GM21360 (cell line): Measurements from ENCODE around the gene PHYHIPL.

ENCODE experiments used
- ATAC-seq: cut with Tn5 transposase; IDR thresholded peaks from one replicate; pipeline ENCODE4 v1.9.1; 2021; ENCODE audit warnings: mild to moderate bottlenecking, moderate library complexity; ENCODE audit not compliant: unreplicated experiment

The PHYHIPL gene

GRCh38 chr10:59176241-59177030 lies at the start of gene PHYHIPL:
PHYHIPL (plus strand) TSS chr10:59176643; CDS start chr10:59176854, 211 bp downstream.
- peak; percentile 59 for ATAC-seq

DNA sequence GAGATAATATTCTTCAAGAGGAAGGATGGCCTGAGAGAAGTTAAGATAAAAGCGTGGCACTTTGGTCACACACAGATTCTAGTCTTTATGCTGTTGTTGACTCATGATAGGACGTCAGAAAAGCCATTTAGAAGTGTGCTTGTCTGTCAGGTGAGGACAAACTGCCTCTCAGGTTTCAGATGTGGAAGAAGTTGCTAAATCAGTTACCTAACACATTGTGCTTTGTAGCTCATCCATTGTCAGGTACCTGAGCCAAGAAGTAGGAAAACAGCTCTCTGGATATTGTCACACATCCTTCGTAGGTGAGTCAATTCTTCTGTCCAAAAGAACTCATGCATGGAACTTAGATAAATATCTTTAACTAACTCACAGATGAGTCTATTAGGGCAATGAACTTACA lies 49.5 kb upstream of the PHYHIPL start:
- ATAC-seq = no peak

GRCh38 chr10:59127991-59128390 lies 48.5 kb upstream of the PHYHIPL start:
- ATAC-seq = no peak

- no peak for ATAC-seq
Observed at GRCh38 chr10:59129867-59130266, 46.6 kb upstream of the PHYHIPL start.

DNA sequence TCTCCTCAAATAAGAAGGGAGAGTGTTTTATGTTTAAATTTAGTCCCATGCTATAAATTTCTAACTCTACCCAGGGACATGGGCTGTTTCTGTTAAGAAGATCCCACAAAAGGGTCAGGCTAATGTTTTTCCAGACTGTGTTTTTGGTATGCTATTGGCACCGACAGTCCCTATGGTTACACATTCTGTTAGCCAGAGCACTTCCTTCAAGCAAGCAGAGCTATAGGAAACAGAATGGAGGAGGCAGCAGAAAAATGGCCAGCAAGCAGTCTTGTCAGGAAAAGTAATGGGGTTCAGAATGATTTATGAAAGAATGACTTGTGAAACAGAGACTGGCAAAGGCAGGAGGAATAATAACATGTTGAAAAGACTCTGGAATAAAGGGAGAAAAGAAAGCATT lies 44.8 kb upstream of the PHYHIPL start:
- ATAC-seq = no peak

- no peak for ATAC-seq
Observed at GRCh38 chr10:59133841-59134593, 42.4 kb upstream of the PHYHIPL start.

- ATAC-seq = no peak
Observed at GRCh38 chr10:59134785-59135184, 41.7 kb upstream of the PHYHIPL start.

- no peak for ATAC-seq
Observed at GRCh38 chr10:59135275-59135674, 41.2 kb upstream of the PHYHIPL start.

DNA sequence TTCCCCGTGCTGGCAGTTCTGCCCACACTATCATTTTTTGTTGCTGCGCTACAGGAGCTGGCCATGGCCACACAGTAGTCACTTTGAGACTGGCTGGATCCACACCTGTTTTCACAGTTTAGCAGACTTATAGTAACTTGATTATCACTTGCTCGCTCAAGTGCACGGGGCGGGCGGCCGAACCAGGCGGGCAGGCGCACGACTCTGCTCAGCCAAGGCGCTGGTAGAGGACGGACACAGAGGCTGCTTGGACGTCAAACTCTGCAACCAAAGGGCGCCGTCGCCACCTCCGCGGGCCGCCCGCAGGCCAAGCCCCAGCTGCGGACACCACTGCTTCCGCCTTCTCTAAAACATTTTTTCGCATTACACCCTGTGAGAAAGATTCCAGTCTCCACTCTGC lies 38.4 kb upstream of the PHYHIPL start:
- ATAC-seq = no peak

DNA sequence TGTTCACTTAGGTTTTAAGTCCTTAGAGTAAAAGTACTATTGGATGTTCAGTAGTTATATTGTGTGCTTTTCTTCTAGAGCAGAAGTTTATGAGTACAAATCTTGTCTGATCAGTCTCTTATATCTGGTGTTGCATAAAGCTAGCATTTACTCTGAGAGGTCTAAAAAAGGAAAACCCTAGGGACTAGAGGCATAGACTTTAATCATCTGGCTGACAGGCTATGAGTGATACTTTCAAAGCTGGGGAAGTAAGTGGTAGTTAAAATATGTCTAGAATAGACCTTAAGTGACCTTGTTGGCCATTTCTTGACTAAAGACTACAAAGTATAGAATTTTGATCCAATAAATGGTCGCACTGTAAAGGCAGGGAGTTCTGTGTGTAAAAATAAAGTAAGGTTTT lies 32.9 kb upstream of the PHYHIPL start:
- ATAC-seq = no peak

DNA sequence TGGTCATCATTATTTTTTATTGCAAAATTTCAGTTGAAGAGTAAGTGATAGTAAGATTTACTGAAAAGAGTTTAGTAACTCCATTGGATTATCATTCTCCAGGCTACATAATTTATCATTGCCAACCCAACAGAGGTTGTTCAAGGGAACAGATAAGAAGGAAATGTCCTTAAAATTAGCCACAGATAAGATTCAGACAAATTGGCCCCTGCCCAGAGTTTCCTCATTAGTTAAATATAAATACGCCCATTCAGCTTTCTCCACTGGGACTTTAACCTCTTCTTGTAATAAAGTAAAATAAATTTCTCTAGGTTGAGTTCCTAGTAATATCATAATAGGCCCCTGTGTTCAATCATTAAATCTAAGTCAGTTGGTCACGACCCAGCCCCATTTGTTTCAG lies 27.7 kb upstream of the PHYHIPL start:
- ATAC-seq = no peak

DNA sequence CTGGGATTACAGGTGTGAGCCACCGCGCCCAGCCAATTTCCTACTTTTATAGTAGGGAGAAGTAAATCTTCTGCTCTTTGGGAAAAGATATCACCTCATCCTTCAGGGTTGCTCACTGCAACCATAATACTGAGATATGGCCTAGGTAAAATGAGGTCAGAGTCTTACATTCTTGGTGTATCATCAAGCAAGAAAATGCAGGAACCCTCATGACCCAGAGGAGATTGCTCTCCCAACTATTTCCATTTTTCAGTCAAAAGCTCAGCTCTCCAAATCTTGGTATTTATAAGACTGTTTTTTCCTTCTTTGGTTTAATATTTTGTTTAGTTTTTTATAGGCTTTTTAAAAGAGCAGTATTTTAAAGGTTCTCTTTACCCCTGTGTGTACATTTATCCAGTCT lies 20.9 kb upstream of the PHYHIPL start:
- ATAC-seq = no peak

DNA sequence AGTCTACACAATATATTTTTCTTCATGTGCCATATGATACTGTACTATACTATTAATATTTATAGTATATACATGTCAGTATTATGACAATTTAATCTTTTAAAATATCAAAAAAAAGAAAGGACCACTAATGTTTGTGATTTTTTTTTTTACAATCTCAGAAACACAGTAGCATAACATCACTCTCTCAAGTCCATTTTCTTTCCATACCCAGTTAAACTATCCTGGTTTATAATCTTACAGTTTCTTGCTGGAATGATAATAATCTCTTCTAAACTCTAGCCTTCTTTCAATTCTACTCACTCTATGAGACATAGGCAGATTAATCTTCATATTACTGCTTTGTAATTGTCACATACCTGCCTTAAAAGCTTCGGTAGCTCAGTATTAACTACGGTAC lies 8.9 kb upstream of the PHYHIPL start:
- ATAC-seq = no peak

DNA sequence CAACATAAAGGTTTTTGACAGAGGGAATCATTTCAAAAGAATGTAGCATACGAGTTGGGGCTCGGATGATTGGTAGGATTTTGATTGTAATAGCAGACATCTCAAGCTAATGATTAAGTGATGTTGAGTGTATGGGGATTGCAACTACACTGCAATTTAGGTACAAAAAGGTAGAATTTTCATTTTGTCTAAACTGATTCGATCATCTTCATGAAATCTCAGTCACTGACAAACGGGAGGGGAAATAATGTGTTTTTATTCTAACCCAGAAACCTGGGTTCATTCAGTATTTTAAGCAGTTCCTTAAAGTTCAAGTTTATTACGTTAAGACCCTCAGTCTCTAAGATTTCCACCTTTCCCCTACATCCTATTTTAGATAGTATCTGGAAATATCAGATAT lies 3.9 kb upstream of the PHYHIPL start:
- no peak for ATAC-seq

- no peak for ATAC-seq
Observed at GRCh38 chr10:59173414-59173813, 3.0 kb upstream of the PHYHIPL start.

DNA sequence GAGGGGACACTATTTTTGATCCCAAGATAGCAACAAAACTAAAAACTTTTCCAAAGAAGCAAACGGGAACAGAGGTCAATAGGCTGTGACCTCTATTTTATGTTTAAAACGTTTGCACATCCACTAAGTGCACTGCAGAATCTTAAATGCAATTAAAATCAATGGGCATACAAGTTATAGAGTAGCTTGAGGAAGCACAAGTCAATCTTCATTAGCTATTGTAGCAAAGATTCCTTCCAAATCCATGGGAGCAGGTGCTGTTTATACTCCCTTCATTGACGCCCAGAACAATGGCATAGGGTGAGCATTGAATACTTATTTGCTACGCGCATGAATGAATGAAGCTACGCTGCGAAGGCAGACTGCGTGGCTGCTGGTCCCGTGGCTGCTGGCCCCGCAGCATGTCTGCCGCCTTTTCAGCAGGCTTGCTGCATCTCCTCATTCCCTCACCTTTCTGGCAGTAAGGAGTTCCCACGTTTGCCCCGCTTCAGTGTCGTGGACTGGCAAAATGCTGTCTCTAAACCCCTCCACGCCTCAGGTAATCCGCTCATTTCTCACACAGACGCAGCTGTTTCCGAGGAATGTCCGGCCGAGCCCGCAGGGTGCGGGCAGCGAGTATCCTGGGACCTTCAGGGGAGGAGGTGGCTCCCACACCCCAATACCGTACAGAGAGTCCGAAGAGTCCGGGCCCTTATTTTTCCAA lies 754 bp upstream of the PHYHIPL start:
- no peak for ATAC-seq

DNA sequence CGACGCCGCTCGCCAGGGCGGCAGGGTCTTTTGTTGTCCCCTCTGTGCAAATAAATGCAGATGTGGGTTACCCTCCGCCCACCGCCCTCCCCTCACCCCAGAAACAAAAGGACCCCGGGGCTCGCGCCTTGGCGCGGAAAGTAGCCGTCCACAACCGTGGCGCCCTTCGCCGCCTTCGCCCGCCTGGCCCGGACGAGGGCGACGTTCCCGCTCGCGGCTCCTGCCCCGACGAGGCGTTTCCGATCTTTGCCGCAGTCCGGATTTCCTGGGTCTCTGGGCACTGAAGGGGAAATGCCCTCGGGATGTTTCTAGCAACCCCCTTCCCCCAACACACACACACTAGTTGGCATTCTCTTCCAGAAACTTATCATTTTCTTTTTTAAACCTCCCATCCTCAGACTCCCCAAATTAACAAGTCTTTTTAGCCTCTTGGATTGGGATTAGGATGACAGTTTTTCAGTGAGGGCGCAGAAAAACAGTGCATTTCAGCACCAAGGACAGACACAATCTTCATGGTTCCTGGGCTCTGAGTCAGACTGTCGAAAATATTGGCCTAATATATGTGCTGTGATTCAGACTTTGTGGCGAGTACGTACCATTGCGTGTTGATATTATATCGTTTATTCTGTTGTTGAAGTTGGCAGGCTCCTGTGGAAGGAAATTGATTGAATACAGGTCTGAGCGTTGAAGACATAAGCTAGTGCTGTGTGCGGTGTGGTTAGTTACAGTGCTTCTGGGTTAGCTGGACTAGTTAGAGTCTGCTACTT lies 771 bp downstream of the PHYHIPL start:
- ATAC-seq = no peak

DNA sequence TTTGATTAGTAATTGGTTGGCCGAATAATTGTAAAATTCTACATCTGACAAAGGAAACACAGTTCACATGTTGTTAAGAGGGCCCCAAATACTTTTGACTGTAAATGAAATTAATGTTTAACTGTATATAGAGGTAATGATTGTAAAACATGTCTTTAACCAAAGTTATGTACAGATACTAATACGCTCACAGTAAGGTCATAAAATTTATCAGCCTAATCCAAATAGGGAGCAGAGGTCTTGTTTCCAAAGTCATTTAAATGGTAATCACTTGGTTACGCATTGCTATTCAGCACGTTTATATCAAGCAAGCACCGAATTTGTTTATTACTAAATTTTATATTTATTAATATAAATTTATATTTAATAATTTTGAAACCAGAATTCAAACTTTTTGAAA lies 1.4 kb downstream of the PHYHIPL start:
- ATAC-seq = no peak

DNA sequence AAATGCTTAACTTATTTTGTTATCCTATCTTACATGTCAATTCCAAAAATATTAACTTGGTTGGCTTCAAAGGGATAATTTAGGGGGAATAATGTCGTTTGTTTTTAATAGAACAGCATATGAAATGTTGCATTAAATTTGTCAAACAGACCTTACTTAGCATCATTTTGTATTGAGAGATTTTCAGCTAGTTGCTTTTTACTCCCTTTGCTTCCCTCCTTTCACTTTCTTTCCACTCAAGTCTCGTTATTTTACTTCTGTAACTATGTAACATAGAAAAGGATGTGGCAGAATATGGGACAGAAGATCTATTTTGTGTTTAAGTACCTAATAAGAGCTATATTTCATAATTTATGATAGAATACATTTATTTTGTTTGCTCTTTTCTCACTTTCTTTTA lies 2.6 kb downstream of the PHYHIPL start:
- ATAC-seq = no peak

- ATAC-seq = no peak
Observed at GRCh38 chr10:59180689-59181270, 4.3 kb downstream of the PHYHIPL start.

DNA sequence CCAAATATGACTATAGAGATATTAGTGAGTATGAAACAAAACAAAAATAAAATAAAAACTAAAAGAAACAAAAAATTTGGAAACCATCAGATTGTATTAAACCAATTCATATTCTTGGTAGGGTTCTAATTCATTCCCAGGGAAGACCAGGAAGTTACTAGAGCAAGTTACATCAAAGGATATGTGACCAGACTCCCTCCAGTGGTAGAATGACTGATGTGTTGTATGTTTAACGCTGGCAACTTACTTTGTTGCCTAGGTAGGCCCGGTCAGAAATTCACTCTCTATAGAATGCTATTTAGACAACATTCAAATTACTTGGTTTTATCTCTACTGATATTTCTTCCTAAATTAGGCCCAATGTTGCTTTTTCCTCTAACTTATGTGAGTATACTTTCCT lies 5.2 kb downstream of the PHYHIPL start:
- peak; percentile 68 for ATAC-seq
